Endometrial microvascular endothelial cells (primary cell): ENCODE data around the gene KCNJ12. TPM values are rescaled to one million over a fixed set of nuclear protein-coding genes. Genes with fewer than 3 reads are reported as not detected.
"Not testable (repeated sequence)": the region's sequence is repeated elsewhere in the genome, so short reads cannot be mapped to it uniquely, and the experiment has no call there.

ENCODE experiments used
- in situ Hi-C: cut with HindIII; loops from 2 replicates; pipeline ENCODE4 v1.10.0; 2017; ENCODE audit warnings: low sequenced_read_pairs, low pct_unique_long_range_greater_than_20kb; ENCODE audit errors: inconsistent ontology term
- total RNA-seq: library from RNA; depleted of rRNA; stranded (reverse); fragments of >200 nt; gene quantifications from one replicate; pipeline ENCODE4 v1.2.3, GENCODE V29; 2015; ENCODE audit errors: inconsistent ontology term

Gene KCNJ12
- total RNA-seq, 1 donor from 2014 or later: 0.46 TPM

DNA sequence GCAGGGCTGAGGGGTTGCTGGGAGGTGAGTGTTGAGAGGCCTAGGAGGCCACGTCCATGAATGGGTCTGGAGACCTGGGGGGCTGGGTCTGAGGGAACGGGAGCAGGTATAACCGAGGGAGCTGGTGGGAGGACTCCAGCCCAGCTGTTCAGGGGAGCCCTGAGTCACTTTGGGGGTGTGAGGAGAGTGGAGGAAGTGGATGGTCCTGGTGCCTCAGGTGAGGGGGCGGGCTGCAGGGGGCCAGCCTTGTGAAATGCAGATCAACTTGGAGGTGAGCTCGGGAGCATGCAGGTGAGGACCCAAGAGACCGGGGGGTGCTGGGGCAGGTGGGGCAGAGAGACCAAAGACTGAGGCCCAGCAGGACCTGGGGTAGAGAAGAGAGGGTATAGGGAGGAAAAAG, 79.6 kb downstream of the KCNJ12 start:
- in situ Hi-C loops: no loop called here

GRCh38 chr17:21456449-21456848, 80.3 kb downstream of the KCNJ12 start:
- in situ Hi-C loops: not testable (repeated sequence)

DNA sequence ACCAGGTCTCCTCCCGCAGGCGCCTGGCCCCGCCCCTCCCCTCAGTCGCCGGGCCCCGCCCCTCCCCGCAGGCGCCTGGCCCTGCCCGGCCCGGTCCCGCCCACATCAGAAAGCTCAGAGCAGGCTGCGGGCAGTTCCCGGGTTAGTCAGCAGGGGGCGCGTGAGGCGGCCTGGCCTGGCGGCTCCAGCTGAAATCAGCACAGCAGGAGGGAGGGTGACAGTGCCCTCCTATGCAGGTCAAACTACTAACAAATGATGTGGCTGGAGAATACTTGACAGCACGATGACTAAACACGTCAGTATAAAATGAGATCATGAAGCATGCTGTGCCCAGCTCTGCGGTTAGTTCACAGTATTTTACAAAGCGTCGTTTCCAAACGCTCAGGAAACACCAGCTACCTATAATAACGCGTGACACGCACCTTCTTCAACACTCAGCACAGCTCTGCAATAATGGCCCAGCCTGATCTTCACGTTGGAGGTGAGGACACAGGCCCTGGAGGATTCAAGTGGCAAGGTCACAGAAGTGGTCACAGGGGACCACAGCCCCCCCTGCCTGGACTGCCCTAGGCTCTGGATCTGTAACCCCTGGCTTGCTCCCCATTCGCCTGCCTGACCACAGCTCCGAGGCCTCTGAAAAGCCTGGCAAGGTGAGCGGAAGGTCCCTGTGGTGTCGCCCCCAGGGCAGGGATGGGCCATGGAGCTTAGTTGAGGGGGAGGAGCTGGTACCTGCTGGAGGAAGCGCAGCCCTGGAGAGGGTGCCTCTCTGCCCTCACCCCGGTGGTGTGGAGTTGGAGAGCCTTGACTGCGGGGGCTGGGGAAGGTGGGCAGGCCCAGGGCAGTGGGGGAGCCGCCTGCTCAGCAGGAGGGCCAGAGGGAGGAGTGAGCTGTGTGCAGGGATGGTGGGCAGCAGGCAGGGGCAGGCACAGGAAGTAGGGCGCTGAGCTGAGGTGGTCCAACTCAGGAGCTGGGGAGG, 81.2 kb downstream of the KCNJ12 start:
- in situ Hi-C loops: no loop called here

DNA sequence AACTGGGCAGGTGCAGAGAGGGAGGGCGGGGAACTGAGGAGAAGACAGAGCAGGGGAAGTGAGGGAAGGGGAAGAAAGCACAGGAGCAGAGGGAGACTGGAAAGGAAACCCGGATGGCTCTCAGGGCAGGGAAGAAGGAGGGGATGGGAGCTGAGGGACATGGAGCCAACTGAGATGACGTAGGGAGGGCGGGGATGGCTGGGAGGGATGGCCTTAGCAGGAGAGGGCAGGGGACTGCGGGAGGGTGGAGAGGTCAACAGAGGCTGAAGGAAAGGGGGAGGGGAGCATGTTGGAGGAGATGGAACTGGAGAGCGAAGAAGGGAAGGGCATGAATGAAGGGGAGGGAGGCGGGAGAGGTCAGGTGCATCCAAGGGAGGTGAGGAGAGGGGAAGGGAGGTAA, 81.9 kb downstream of the KCNJ12 start:
- in situ Hi-C loops: no loop called here

DNA sequence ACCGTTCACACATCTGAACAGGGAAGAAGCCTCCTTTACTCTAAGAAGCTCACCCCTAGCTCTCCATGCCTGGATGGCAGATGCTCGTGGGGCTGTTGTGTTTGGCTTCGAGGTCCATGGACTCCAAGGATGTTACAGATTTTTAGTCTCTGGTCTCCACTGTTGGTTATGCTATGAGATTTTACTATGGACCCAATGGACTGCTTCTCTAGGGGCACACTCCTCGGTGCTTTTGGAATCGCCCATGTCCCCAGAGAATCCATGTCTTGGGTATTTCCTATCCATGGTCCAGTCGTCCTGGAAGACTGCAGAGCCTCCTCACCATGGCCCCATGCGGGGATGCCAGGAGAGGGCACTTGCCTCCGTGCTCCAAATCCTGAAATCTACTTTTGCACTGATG, 83.4 kb downstream of the KCNJ12 start:
- in situ Hi-C loops: no loop called here

GRCh38 chr17:21460358-21460757, 84.2 kb downstream of the KCNJ12 start:
- in situ Hi-C loops: no loop called here

GRCh38 chr17:21462237-21462636, 86.1 kb downstream of the KCNJ12 start:
- in situ Hi-C loops: no loop called here

- in situ Hi-C loops: no loop called here
Measured at GRCh38 chr17:21463204-21463661, 87.1 kb downstream of the KCNJ12 start.

DNA sequence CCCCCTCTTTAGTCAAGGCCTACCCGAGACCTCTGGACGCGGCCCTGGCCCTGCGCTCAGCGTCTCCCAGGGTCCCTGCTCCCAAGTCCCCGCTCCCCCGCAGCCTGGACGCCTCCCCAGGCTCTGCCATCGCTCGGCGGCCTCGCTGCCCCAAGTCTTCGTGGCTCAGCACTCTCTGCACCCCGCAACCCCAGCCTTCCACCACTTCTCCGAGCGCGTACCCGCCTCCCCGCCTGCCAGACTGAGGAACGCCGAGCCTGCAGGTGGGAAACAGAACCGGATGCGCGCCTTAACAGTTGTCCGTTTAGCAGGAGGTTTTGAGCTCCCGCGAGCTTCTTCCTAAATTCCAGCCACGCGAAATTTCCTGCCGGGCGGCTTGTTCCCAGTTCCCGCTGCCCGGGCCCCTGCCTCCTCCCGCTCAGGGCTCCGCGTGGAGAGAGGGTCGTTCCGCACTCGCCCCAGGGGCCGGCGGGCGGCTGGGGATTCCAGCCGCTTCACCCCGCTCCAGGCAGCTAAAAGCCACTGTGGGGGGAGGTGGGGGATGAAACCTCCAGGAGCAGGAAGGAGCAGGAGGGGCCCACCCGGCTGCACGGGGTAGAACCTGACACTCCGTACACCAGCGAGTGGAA, 87.7 kb downstream of the KCNJ12 start:
- in situ Hi-C loops: no loop called here

DNA sequence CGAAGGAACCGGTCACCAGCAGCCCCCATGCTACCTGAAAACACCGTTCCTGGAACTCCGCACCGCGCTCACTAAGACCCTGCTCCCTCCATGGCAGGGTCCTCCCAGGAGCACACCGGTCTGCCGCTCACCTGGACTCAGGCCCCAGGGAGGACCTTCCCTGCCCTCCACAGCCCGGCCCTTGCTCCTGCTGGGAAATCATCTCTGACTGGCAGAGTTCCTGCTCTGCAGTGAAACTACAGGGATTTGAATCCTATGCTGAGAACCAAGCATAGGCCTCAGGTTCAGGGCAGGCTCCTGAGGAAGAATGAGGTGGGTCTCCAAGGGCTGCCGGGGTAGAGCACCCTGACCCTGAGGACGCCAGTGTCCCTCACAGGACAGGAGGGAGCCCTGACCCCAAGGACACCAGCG, 88.5 kb downstream of the KCNJ12 start:
- in situ Hi-C loops: no loop called here

GRCh38 chr17:21466550-21466949, 90.4 kb downstream of the KCNJ12 start:
- in situ Hi-C loops: no loop called here

DNA sequence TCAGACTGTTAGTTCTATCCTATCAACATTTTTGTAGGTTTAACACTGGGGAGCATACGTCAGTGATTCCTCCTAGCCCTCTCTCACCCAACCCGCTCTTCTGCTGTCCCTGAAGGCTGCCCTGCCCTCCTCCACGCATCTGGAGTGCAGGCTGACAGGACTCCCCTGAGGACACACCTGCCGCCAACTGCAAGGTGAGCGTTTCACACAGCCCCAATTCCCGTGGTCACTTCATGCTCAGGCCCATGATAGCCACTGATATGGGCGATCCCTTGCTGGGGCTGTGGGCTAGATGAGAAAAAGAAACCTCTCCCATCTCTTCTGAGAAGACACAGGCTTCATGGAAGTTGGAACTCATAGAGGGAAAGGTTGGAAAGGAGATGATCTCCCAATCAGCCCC, 91.0 kb downstream of the KCNJ12 start:
- in situ Hi-C loops: no loop called here

GRCh38 chr17:21467739-21468490, 91.8 kb downstream of the KCNJ12 start:
- in situ Hi-C loops: no loop called here

Other genes with a start within 250 kb of the KCNJ12 start
- gene DHRS7B, start 249.4 kb upstream of the KCNJ12 start, total RNA-seq: 33.5 TPM
- gene TMEM11, start 162.2 kb upstream of the KCNJ12 start, total RNA-seq: 39.6 TPM
- gene NATD1, start 122.9 kb upstream of the KCNJ12 start, total RNA-seq: 3.0 TPM
- gene MAP2K3, start 91.6 kb upstream of the KCNJ12 start, total RNA-seq: 32.3 TPM